Loucy (cell line): Measurements from ENCODE around the gene BAD.

Experiments
- H2AFZ ChIP-seq: fragments of 200-600 bp; sonication (generic); 2 replicates; pipeline ENCODE4 v1.6.0; 2016; ENCODE audit warnings: antibody characterized with exemption, mild to moderate bottlenecking, low read length, moderate library complexity
- H3F3A ChIP-seq: fragments of 200-600 bp; 2 replicates; pipeline ENCODE4 v1.6.0; 2016; ENCODE audit warnings: antibody characterized with exemption, low read depth, mild to moderate bottlenecking
- H3K27me3 ChIP-seq: fragments of 200-600 bp; sonication (generic); 2 replicates; pipeline ENCODE4 v1.6.1; 2014; ENCODE audit warnings: low read length, mild to moderate bottlenecking; ENCODE audit not compliant: insufficient read depth, poor library complexity, severe bottlenecking
- H3K36me3 ChIP-seq: fragments of 200-600 bp; sonication (generic); 2 replicates; pipeline ENCODE4 v1.6.1; 2016; ENCODE audit warnings: low read length; ENCODE audit not compliant: insufficient read depth
- H3K4me1 ChIP-seq: fragments of 200-600 bp; sonication (generic); 2 replicates; pipeline ENCODE4 v1.5.1; 2014; ENCODE audit warnings: low read length, mild to moderate bottlenecking; ENCODE audit not compliant: insufficient read depth, poor library complexity, severe bottlenecking
- H3K4me2 ChIP-seq: fragments of 200-600 bp; sonication (generic); 2 replicates; pipeline ENCODE4 v1.6.0; 2014; ENCODE audit warnings: antibody characterized with exemption, low read length, low read depth, mild to moderate bottlenecking; ENCODE audit not compliant: poor library complexity, severe bottlenecking
- H3K4me3 ChIP-seq: fragments of 200-600 bp; sonication (generic); 2 replicates; pipeline ENCODE4 v1.5.1; 2014; ENCODE audit warnings: low read length, mild to moderate bottlenecking, mixed read lengths; ENCODE audit not compliant: poor library complexity, severe bottlenecking
- H3K79me2 ChIP-seq: fragments of 200-600 bp; sonication (generic); 2 replicates; pipeline ENCODE4 v1.6.1; 2014; ENCODE audit warnings: low read length; ENCODE audit not compliant: insufficient read depth
- H3K9ac ChIP-seq: fragments of 200-600 bp; sonication (generic); 2 replicates; pipeline ENCODE4 v1.6.0; 2014; ENCODE audit warnings: mild to moderate bottlenecking, low read depth, low read length, moderate library complexity; ENCODE audit not compliant: poor library complexity, severe bottlenecking
- H3K9me2 ChIP-seq: fragments of 200-600 bp; sonication (generic); replicated peaks from 2 replicates; pipeline ENCODE4 v1.6.1; 2016; ENCODE audit warnings: low read depth, low read length, mixed read lengths
- H3K9me3 ChIP-seq: fragments of 200-600 bp; sonication (generic); 2 replicates; pipeline ENCODE4 v1.6.1; 2014; ENCODE audit warnings: mild to moderate bottlenecking, antibody characterized with exemption, low read length, low read depth; ENCODE audit not compliant: insufficient read depth
- H4K20me1 ChIP-seq: fragments of 200-600 bp; sonication (generic); 2 replicates; pipeline ENCODE4 v1.6.0; 2014; ENCODE audit warnings: antibody characterized with exemption, low read length, mild to moderate bottlenecking; ENCODE audit not compliant: insufficient read depth, poor library complexity, severe bottlenecking
- EZH2phosphoT487 ChIP-seq: fragments of 200-600 bp; IDR thresholded peaks from 2 replicates; pipeline ENCODE4 v1.6.1; 2018; ENCODE audit warnings: antibody characterized with exemption, mild to moderate bottlenecking, moderate library complexity, borderline replicate concordance
- TF ChIP-seq, protein P1 (sequence below): fragments of 200-600 bp; sonication (generic); conservative IDR thresholded peaks from 2 replicates; pipeline ENCODE4 v1.5.1; 2014; ENCODE audit warnings: mild to moderate bottlenecking, antibody characterized with exemption, low read length

BAD gene

DNA sequence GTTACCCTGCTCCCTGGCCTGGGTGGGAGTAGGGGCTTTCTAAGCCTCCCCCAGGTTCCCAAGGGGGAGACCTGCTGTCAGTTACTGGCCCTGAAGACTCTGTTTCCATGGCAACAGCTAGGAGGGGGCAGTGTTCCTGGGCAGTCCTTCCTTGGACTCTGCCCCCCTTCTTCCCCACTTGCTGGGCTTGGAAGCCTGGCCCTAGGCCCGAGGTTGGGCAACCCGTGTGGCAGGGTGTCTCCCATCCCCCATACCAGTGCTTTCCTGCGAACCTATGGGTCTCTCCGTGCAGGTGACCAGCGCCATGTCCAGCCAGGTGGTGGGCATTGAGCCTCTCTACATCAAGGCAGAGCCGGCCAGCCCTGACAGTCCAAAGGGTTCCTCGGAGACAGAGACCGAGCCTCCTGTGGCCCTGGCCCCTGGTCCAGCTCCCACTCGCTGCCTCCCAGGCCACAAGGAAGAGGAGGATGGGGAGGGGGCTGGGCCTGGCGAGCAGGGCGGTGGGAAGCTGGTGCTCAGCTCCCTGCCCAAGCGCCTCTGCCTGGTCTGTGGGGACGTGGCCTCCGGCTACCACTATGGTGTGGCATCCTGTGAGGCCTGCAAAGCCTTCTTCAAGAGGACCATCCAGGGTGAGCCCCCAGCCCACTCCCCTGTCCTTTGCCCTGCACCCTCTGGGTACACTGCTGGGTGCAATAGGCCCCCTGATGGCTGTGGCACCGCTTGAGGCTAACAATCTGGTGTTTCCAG lies 22.6 kb upstream of the BAD start:
- H3K4me3 ChIP-seq, result peak overlapping the region; percentile 96
- peak overlapping the region; percentile 88 for H3K9ac ChIP-seq
- H4K20me1 ChIP-seq, result peaks cover 21% of the 10 kb centered on the region
- no peaks in the 10 kb centered on the region for H3K36me3 ChIP-seq
- peak overlapping the region; percentile 93 for H3K4me2 ChIP-seq
- H3K27me3 ChIP-seq, result no peaks in the 10 kb centered on the region
- no peak overlapping the region for H2AFZ ChIP-seq
- 0 out of 2 replicates have a peak, but pooled peaks cover 3% of the 10 kb centered on the region for H3F3A ChIP-seq
- TF ChIP-seq EZH2phosphoT487, result no peak
- TF ChIP-seq, protein P1, sequence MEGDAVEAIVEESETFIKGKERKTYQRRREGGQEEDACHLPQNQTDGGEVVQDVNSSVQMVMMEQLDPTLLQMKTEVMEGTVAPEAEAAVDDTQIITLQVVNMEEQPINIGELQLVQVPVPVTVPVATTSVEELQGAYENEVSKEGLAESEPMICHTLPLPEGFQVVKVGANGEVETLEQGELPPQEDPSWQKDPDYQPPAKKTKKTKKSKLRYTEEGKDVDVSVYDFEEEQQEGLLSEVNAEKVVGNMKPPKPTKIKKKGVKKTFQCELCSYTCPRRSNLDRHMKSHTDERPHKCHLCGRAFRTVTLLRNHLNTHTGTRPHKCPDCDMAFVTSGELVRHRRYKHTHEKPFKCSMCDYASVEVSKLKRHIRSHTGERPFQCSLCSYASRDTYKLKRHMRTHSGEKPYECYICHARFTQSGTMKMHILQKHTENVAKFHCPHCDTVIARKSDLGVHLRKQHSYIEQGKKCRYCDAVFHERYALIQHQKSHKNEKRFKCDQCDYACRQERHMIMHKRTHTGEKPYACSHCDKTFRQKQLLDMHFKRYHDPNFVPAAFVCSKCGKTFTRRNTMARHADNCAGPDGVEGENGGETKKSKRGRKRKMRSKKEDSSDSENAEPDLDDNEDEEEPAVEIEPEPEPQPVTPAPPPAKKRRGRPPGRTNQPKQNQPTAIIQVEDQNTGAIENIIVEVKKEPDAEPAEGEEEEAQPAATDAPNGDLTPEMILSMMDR, result no peak
- H3K4me1 ChIP-seq, result peaks cover 18% of the 10 kb centered on the region
- peaks cover 34% of the 10 kb centered on the region for H3K79me2 ChIP-seq
- H3K9me2 ChIP-seq, result no peaks in the 10 kb centered on the region
- H3K9me3 ChIP-seq, result no peaks in the 10 kb centered on the region

DNA sequence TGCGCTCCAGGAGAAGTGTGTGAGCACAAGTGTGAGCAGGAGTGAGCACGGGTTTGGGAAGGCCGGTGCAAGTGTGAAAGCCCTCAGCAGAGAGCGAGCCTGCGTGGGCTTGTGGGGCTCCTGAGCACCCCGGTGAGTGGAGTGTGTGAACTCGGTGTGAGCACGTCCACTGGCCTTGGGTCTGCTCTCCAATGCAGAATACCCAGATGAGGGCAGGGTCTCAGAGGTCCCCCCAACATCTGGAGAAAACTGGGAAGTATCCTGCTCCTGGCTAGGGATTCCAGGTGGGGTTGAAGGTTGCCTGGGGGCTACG lies 22.1 kb upstream of the BAD start:
- Histone ChIP-seq H3K4me1 (peaks cover 18% of the 10 kb centered on the region), H3K36me3 (no peaks in the 10 kb centered on the region), H4K20me1 (peaks cover 21% of the 10 kb centered on the region), H2AFZ (no peak overlapping the region), H3K9ac (peak overlapping the region; percentile 88), H3K9me2 (no peaks in the 10 kb centered on the region), H3K27me3 (no peaks in the 10 kb centered on the region), H3K4me2 (peak overlapping the region; percentile 93), H3K4me3 (peak overlapping the region; percentile 96), H3K9me3 (no peaks in the 10 kb centered on the region), H3K79me2 (peaks cover 34% of the 10 kb centered on the region), H3F3A (0 out of 2 replicates have a peak, but pooled peaks cover 3% of the 10 kb centered on the region)
- TF ChIP-seq, protein P1, result no peak
- no peak for TF ChIP-seq EZH2phosphoT487

DNA sequence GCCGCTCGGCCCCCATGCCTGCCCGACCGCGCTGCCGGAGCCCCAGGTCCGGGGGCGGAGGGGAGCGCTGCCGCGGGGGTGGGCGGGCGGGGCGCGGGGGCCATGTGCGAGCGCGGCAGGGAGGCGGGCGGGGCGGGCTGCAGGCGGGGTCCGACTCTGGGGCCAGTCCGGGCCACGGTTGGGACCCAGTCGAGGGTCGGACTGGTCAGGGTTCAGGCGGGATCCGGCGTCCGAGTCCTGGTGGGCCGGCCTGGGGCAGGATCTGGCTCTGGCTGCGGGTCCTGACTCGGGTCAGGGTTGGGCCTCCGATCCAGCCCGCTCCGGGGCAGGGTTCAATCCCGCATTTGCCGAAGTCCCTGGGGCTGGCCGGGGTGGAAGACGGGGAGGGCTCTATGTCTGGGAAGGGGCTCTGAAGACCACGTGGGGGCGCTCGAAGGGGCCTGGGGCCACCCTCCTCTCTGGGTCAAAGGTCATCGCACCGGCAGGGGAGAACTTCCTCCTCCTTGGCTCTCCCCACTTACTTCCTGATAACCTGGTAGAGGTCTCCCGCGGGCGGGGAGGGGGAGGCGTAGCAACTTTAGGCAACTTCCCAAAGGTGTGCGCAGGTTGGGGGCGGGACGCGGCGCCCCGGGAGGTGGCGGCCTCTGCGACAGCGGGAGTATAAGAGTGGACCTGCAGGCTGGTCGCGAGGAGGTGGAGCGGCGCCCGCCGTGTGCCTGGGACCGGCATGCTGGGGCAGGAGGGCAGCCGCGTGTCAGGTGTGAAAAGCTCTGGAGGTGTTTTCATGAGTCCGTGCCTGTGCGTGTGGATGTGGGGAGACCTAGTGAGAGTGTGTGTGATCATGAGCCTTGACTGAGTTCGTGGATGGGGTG lies 21.5 kb upstream of the BAD start:
- no peaks in the 10 kb centered on the region for H3K9me3 ChIP-seq
- H3K4me2 ChIP-seq, result peak overlapping the region; percentile 93
- TF ChIP-seq, protein P1, result peak; percentile 64
- TF ChIP-seq EZH2phosphoT487, result no peak
- H4K20me1 ChIP-seq, result peaks cover 20% of the 10 kb centered on the region
- peak overlapping the region; percentile 96 for H3K4me3 ChIP-seq
- 0 out of 2 replicates have a peak, but pooled peaks cover 3% of the 10 kb centered on the region for H3F3A ChIP-seq
- peak overlapping the region; percentile 63 for H2AFZ ChIP-seq
- H3K9ac ChIP-seq, result peak overlapping the region; percentile 88
- H3K36me3 ChIP-seq, result no peaks in the 10 kb centered on the region
- H3K27me3 ChIP-seq, result no peaks in the 10 kb centered on the region
- peaks cover 18% of the 10 kb centered on the region for H3K4me1 ChIP-seq
- no peaks in the 10 kb centered on the region for H3K9me2 ChIP-seq
- peaks cover 30% of the 10 kb centered on the region for H3K79me2 ChIP-seq
